ENCODE measurements around the gene CYP24A1.

DNA sequence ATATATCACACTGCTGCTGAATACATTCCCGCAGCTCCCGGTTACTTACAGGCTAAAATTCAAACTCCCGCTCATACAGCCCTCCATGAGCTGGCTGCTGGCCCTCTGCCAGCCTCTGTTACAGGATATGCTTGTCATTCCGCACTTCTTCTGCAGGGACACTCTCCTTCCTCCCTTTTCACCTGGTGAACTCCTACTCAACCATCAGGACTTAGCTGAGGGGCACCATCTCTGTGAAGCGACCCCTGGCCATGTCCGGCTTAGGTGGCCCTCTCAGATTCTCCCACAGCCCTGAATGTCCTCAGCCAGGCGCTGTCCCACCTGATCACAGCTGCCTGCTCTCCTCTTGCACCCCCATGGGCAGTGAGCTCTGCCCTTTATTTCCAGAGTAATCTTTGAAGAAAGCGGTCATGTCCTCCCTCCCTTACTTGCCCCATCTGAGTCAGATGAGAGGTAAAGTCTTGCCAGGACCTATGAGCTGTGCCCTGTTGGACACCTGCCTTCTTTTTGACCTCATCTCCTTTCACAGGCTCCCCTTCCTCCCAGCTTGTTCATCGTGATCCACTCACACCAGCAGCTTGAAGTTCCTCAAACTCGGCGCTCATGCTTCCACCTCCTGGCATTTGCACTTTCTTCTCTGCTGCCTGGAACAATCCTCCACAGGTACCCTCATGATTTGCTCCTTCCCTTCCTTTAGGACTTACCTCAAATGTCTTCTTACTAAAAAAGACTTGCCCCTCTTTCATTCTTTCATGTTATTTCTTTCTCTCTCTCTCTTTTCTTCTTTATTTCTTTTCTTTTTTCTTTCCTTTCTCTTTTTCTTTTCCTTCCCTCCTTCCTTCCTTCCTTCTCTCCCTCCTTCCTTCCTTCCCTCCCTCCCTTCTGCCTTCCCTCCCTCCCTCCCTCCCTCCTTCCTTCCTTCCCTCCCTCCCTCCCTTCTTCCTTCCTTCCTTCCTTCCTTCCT lies 5.6 kb downstream of the CYP24A1 start:
- TF ChIP-seq, protein P1, sequence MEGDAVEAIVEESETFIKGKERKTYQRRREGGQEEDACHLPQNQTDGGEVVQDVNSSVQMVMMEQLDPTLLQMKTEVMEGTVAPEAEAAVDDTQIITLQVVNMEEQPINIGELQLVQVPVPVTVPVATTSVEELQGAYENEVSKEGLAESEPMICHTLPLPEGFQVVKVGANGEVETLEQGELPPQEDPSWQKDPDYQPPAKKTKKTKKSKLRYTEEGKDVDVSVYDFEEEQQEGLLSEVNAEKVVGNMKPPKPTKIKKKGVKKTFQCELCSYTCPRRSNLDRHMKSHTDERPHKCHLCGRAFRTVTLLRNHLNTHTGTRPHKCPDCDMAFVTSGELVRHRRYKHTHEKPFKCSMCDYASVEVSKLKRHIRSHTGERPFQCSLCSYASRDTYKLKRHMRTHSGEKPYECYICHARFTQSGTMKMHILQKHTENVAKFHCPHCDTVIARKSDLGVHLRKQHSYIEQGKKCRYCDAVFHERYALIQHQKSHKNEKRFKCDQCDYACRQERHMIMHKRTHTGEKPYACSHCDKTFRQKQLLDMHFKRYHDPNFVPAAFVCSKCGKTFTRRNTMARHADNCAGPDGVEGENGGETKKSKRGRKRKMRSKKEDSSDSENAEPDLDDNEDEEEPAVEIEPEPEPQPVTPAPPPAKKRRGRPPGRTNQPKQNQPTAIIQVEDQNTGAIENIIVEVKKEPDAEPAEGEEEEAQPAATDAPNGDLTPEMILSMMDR (IDR thresholded peaks at IDR 0.05): no peak
- TF ChIP-seq EZH2 (IDR thresholded peaks at IDR 0.05; ENCODE audit: borderline replicate concordance, insufficient read depth, low read depth, low read length, poor library complexity, severe bottlenecking): no peak

Data from B cell (primary cell).